GM13976 (cell line): ENCODE results near the gene RNF150.

Source experiments
- DNase-seq: peaks from one replicate; pipeline ENCODE4 v3.0.0; 2012; ENCODE audit warnings: low spot score
- CTCF ChIP-seq: IDR thresholded peaks from 2 replicates; pipeline ENCODE4 v1.5.1; 2012; ENCODE audit warnings: borderline replicate concordance, mild to moderate bottlenecking; ENCODE audit not compliant: insufficient read depth; ENCODE audit errors: extremely low read depth, missing control alignments, control extremely low read depth
- in situ Hi-C: fragments of 300-500 bp; cut with MboI; formaldehyde crosslinking; loops from one replicate; pipeline ENCODE4 v1.12.0; 2022; ENCODE audit warnings: low sequenced_read_pairs, mixed read lengths, inconsistent platforms; ENCODE audit not compliant: unreplicated experiment

The RNF150 gene

GRCh38 chr4:141002323-141002805 lies 130.9 kb downstream of the RNF150 start:
- DNase-seq: no peak
- in situ Hi-C loops: no loop called here
- TF ChIP-seq CTCF: no peak

GRCh38 chr4:140996766-140997165 lies 136.5 kb downstream of the RNF150 start:
- in situ Hi-C loops: no loop called here
- no peak for DNase-seq
- TF ChIP-seq CTCF: no peak

GRCh38 chr4:140995058-140995457 lies 138.2 kb downstream of the RNF150 start:
- in situ Hi-C loops: no loop called here
- no peak for TF ChIP-seq CTCF

GRCh38 chr4:140994015-140994414 lies 139.3 kb downstream of the RNF150 start:
- in situ Hi-C loops: no loop called here
- no peak for TF ChIP-seq CTCF
- no peak for DNase-seq

More at GRCh38 chr4:140995058-140995457, 138.2 kb downstream of the RNF150 start:
- DNase-seq: no peak

- no peak for TF ChIP-seq CTCF
- no peak for DNase-seq
- in situ Hi-C loops: no loop called here
Observed at GRCh38 chr4:140993370-140993769, 139.9 kb downstream of the RNF150 start.

GRCh38 chr4:140989944-140990343 lies 143.3 kb downstream of the RNF150 start:
- DNase-seq: no peak
- in situ Hi-C loops: no loop called here
- TF ChIP-seq CTCF: no peak

GRCh38 chr4:140986045-140986444 lies 147.2 kb downstream of the RNF150 start:
- no peak for DNase-seq
- in situ Hi-C loops: no loop called here
- no peak for TF ChIP-seq CTCF
